ENCODE results near the gene ADPRM. TPM values are rescaled to one million over a fixed set of nuclear protein-coding genes. Genes with fewer than 3 reads are reported as not detected.

Gene ADPRM
- total RNA-seq, 1 donor from 2014 or later, result 5.2 TPM

DNA sequence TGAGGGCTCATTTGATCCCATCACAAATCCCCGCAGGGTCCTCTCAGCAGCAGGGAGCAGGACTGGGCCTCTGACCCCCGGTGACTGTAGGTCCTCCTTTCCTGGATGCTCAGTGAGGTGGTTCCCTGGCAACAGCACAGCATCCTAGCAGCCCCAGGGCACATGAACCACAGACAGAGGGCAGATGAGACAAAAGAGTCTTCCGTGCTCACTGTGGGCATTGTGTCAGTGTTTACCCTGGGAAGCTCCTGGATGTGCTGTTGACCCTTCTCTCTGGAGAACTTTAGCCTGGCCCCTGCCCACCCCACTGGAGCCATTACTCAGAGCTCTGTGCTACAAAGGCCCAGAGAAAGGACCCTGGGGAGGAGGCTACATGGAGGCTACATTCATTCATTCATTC, 54.2 kb downstream of the ADPRM start:
- DNase-seq (ENCODE audit: low spot score), result no peak
- Mint-ChIP-seq H3K27ac (ENCODE audit: unreplicated experiment) (no peak overlapping the region), H3K36me3 (ENCODE audit: low read depth, unreplicated experiment) (no peaks in the 10 kb centered on the region), H3K4me3 (ENCODE audit: unreplicated experiment) (no peak overlapping the region), H3K9me3 (ENCODE audit: unreplicated experiment) (no peaks in the 10 kb centered on the region), H3K4me1 (ENCODE audit: unreplicated experiment) (no peaks in the 10 kb centered on the region), H3K27me3 (ENCODE audit: unreplicated experiment) (peaks cover 12% of the 10 kb centered on the region)
- no peak for TF ChIP-seq CTCF (IDR thresholded peaks at IDR 0.05; ENCODE audit: unreplicated experiment)

DNA sequence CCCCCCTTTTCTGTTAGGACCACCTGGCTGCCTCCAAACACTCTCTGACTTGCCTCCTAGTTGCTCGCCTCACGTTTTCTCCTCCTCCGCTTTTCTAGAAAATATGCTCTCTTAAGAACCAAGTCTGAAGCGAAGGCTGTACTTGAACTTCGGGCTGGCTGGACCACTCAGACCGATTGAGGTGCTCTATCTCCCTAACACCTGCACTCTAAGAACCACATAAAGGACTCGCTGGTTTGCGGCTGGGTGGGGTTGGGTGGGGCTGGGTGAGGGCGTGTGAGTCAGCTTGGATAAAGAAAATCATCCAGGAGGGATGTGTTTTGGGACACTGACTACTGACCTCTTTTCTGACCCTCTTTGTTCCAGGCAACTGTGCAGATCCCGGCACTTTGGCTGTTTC, 55.3 kb downstream of the ADPRM start:
- Mint-ChIP-seq H3K27me3 (ENCODE audit: unreplicated experiment) (peaks cover 16% of the 10 kb centered on the region), H3K9me3 (ENCODE audit: unreplicated experiment) (no peaks in the 10 kb centered on the region), H3K27ac (ENCODE audit: unreplicated experiment) (no peak overlapping the region), H3K4me1 (ENCODE audit: unreplicated experiment) (no peaks in the 10 kb centered on the region), H3K36me3 (ENCODE audit: low read depth, unreplicated experiment) (no peaks in the 10 kb centered on the region), H3K4me3 (ENCODE audit: unreplicated experiment) (no peak overlapping the region)
- TF ChIP-seq CTCF (IDR thresholded peaks at IDR 0.05; ENCODE audit: unreplicated experiment), result no peak
- no peak for DNase-seq (ENCODE audit: low spot score)

GRCh38 chr17:10754109-10754508, 56.7 kb downstream of the ADPRM start:
- Mint-ChIP-seq H3K4me3 (ENCODE audit: unreplicated experiment) (no peak overlapping the region), H3K27me3 (ENCODE audit: unreplicated experiment) (peaks cover 17% of the 10 kb centered on the region), H3K36me3 (ENCODE audit: low read depth, unreplicated experiment) (no peaks in the 10 kb centered on the region), H3K4me1 (ENCODE audit: unreplicated experiment) (no peaks in the 10 kb centered on the region), H3K9me3 (ENCODE audit: unreplicated experiment) (no peaks in the 10 kb centered on the region), H3K27ac (ENCODE audit: unreplicated experiment) (no peak overlapping the region)
- no peak for DNase-seq (ENCODE audit: low spot score)
- TF ChIP-seq CTCF (IDR thresholded peaks at IDR 0.05; ENCODE audit: unreplicated experiment), result peak; percentile 30

DNA sequence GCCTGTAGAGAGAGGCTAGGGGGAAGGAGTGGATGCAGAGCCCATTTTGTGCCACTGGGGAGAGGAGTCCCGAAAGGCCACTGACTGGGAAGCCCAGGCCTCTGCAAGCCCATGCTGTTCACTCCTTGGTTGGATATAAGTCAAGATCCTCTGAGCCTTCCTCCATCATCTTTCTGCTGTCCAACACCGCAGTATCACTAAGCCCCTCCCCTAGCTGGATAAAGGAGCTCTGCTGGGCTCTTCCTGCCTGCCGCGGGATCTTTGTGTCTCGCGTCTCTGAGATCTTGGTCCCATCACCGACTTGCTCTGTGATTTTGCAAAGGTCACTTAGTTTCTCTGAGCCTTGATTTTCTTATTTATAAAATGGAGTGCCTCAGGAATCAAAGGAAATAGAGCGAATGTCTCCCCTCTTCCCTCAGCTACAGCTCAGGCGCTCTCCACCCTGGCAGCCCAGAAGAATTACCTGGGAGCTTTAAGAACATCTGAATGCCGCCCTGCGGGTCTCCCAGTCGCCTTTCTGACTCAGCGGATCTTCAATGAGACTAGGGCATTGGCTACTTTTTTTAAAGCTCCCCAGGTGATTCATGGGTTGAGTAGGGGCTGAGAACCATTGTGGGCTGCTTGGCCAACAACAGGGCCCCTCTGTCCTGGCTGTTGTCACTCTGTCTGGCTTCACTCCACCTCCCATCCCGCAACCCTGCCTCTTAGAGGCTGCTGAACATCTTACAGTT, 57.6 kb downstream of the ADPRM start:
- Mint-ChIP-seq H3K4me3 (ENCODE audit: unreplicated experiment) (no peak overlapping the region), H3K27ac (ENCODE audit: unreplicated experiment) (no peak overlapping the region), H3K4me1 (ENCODE audit: unreplicated experiment) (no peaks in the 10 kb centered on the region), H3K27me3 (ENCODE audit: unreplicated experiment) (peaks cover 13% of the 10 kb centered on the region), H3K36me3 (ENCODE audit: low read depth, unreplicated experiment) (no peaks in the 10 kb centered on the region), H3K9me3 (ENCODE audit: unreplicated experiment) (no peaks in the 10 kb centered on the region)
- no peak for TF ChIP-seq CTCF (IDR thresholded peaks at IDR 0.05; ENCODE audit: unreplicated experiment)
- peak; percentile 24 for DNase-seq (ENCODE audit: low spot score)

DNA sequence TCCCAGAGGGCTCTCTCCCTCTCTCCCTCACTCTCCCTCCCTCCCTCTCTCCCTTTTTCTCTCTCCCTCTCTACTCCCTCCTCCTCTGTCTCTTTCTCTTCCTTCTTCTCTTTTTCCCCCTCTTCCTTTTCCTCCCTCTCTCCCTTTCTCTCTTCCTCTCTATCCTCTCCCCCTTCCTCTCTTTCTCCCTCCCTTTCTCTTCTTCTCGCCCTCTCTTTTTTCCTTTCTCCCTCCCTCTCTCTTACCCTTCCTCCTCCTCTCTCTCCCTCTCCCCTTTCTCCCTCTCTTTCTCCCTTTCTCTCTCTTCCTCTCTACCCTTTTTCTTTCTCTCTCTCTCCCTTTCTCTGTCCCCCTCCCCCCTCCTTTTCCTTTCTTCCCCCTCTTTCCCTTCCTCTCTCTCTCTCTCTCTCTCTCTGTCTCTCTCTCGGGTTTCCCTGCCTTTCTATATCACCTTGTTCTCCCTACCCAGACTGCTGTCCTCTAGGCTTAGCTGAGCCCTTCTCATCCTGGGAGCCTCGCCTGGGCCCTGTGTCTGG, 58.3 kb downstream of the ADPRM start:
- Mint-ChIP-seq H3K4me3 (ENCODE audit: unreplicated experiment) (no peak overlapping the region), H3K9me3 (ENCODE audit: unreplicated experiment) (no peaks in the 10 kb centered on the region), H3K27me3 (ENCODE audit: unreplicated experiment) (peaks cover 13% of the 10 kb centered on the region), H3K4me1 (ENCODE audit: unreplicated experiment) (no peaks in the 10 kb centered on the region), H3K27ac (ENCODE audit: unreplicated experiment) (no peak overlapping the region), H3K36me3 (ENCODE audit: low read depth, unreplicated experiment) (no peaks in the 10 kb centered on the region)
- TF ChIP-seq CTCF (IDR thresholded peaks at IDR 0.05; ENCODE audit: unreplicated experiment), result no peak
- no peak for DNase-seq (ENCODE audit: low spot score)

Data from endothelial cell (in vitro differentiated cells).